Activated naive CD4-positive, alpha-beta T cell treated with anti-CD3 and anti-CD28 coated beads, Interleukin-2, amount 10 ng/mL, durations not matched to agents 7 days and 5 days (primary cell): ENCODE results near the gene TOR1AIP2.

Experiments used
- CTCF ChIA-PET: fragments of 350-600 bp; sonication (Branson Sonifier 250); formaldehyde crosslinking; loops from one replicate; lab custom pipeline; 2021; ENCODE audit warnings: antibody characterized with exemption; lab: Charles Lee
- DNase-seq: peaks from one replicate; pipeline ENCODE4 v3.0.0-alpha.2; 2020
- H3K27ac Mint-ChIP-seq: one replicate; pipeline ENCODE4 v1.8.0; 2021; ENCODE audit warnings: mild to moderate bottlenecking, moderate library complexity, mixed read lengths
- H3K27me3 Mint-ChIP-seq: one replicate; pipeline ENCODE4 v1.8.0; 2021; ENCODE audit warnings: mild to moderate bottlenecking, mixed read lengths
- H3K36me3 Mint-ChIP-seq: one replicate; pipeline ENCODE4 v1.8.0; 2021; ENCODE audit warnings: mixed read lengths
- H3K4me1 Mint-ChIP-seq: one replicate; pipeline ENCODE4 v1.8.0; 2021; ENCODE audit warnings: mixed read lengths
- H3K4me3 Mint-ChIP-seq: one replicate; pipeline ENCODE4 v1.8.0; 2021; ENCODE audit warnings: mild to moderate bottlenecking, moderate library complexity, mixed read lengths
- H3K9me3 Mint-ChIP-seq: one replicate; pipeline ENCODE4 v1.8.0; 2021; ENCODE audit warnings: mixed read lengths

Gene TOR1AIP2

DNA sequence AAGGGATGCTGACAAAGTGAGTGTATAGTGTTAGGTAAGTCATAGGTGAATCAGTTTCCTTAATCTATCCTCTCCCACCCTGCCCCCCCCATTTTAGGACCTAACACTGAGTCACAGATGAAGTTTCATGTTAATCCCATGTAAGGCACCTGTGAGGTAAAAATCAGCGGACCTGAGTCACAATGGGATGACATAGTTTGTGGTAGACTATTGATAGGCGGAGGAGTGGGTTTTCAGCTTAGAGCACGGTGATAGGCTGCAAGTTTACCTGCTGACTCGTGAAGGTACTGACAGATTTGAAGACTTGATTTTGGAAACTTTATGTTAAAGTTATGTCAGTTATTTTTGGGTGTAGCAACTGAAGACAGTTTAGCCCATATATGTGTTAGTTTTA, 6.1 kb upstream of the TOR1AIP2 start:
- Mint-ChIP-seq H3K36me3 (peaks cover 16% of the 10 kb centered on the region), H3K4me1 (peaks cover 51% of the 10 kb centered on the region), H3K9me3 (no peaks in the 10 kb centered on the region), H3K27ac (peak overlapping the region; percentile 100), H3K27me3 (no peaks in the 10 kb centered on the region), H3K4me3 (peak overlapping the region; percentile 94)
- DNase-seq: peak; percentile 76
- CTCF ChIA-PET: interaction anchor here (0.9 to 1.9 kb wide), 2 partner anchors 16 to 71 kb away, joined by 4 to 6 read pairs; partner anchors contain the start of gene CEP350

DNA sequence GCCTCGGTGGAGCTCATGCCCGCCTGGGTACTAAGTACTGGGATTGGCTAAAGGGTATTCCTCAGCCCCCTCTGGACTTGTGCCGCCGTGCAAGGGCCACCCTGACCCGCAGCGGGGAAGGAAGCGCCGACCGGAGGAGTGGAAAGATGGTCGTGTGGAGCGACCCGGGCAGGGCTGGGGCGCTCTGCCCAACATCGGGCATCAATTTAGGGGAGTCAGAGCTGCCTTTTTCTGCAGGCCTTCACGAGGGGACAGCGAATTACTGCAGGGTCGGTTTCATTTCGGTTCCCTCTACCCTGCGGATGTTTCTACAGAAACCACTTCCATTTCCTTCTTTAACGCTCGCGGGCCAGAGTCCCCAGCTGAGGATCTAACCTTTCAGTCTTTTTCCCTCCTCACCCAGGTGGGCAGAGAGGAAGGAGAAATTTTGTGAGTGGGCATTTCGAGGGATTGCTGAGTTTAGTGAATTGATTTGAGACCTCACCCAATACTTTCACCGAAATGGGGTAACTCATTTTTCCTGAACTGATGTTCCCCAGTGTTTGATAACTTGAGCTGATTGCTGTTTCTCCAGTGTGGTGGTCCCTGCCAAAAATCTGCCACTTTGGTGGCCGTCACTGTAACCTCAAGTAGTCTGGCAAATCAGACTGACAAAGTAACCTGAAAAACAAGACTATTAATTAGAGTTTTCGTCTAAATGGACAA, 5.6 kb upstream of the TOR1AIP2 start:
- peaks cover 16% of the 10 kb centered on the region for H3K36me3 Mint-ChIP-seq
- H3K4me1 Mint-ChIP-seq: peaks cover 55% of the 10 kb centered on the region
- DNase-seq: peak; percentile 66
- CTCF ChIA-PET: interaction anchor here (0.9 to 1.9 kb wide), 2 partner anchors 15 to 71 kb away, joined by 4 to 6 read pairs; partner anchors contain the start of gene CEP350
- H3K4me3 Mint-ChIP-seq: peak overlapping the region; percentile 94
- H3K27ac Mint-ChIP-seq: peak overlapping the region; percentile 100
- no peaks in the 10 kb centered on the region for H3K27me3 Mint-ChIP-seq
- no peaks in the 10 kb centered on the region for H3K9me3 Mint-ChIP-seq

- DNase-seq: peak; percentile 98
- Mint-ChIP-seq H3K27ac (peak within 1 kb of the TSS; percentile 100), H3K9me3 (no peaks in the 10 kb centered on the region), H3K27me3 (no peaks in the 10 kb centered on the region), H3K4me3 (peak within 1 kb of the TSS; percentile 94), H3K36me3 (peaks cover 16% of the 10 kb centered on the region), H3K4me1 (peaks cover 56% of the 10 kb centered on the region)
- CTCF ChIA-PET: interaction anchor here (0.9 to 1.9 kb wide), 2 partner anchors 15 to 72 kb away, joined by 4 to 6 read pairs; partner anchors contain the start of gene CEP350
Observed at GRCh38 chr1:179882253-179883039, 4.8 kb upstream of the TOR1AIP2 start, which contains the start of gene TOR1AIP1. Gene TOR1AIP1, plus strand, starts transcription at chr1:179882285. Its CDS starts 218 bp downstream, at chr1:179882503.

DNA sequence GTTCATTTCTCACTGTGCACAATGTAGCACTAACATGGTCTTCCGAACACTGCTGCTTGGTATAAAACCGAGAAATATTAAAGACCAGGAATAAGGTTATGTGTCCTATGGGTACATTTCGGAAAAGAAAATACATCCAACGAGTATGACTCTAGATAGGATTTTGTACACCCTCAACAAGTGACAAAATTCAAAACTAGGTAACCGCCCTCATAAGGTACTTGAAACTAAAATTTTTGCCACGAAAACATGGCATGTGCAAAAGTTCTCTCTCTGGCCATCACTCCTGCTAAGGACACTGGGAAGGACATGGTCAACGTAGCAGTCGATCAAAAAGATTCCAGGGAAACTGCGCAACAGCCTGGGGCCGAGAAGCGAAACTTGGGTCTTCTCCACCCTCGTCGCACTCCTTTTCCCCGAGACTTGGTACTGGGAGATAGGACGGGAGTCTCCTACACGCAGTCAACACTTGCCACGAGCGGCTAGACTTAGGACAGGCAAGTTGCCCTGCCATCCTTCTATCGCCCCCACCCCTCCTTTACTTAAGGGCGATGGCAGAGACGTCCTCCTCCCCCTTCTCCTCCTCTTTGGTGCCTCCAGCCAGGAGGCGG, 4.1 kb upstream of the TOR1AIP2 start:
- peak overlapping the region; percentile 100 for H3K27ac Mint-ChIP-seq
- CTCF ChIA-PET: no interaction called here
- H3K4me1 Mint-ChIP-seq: peaks cover 53% of the 10 kb centered on the region
- no peaks in the 10 kb centered on the region for H3K9me3 Mint-ChIP-seq
- H3K4me3 Mint-ChIP-seq: peak overlapping the region; percentile 94
- peaks cover 15% of the 10 kb centered on the region for H3K36me3 Mint-ChIP-seq
- no peaks in the 10 kb centered on the region for H3K27me3 Mint-ChIP-seq
- no peak for DNase-seq

DNA sequence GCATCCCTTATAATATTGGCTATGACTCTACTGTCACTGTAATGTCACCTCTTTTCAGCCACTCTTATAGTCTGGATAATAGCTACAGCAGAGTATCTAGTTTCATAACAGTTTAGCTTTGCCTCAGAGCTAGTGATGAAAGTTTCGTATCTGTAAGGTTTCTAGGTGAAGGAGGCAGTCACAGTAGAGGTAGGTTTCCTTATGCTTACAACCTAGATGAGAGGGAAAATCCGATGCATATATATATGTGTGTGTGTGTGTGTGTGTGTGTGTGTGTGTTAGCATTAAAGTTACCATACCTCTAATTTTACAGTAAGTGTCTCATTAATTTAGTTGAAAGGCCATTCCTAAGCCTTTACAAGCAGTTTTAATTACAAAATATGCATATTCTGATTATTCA, 2.2 kb upstream of the TOR1AIP2 start:
- CTCF ChIA-PET: interaction anchor here (0.9 to 1.6 kb wide), 2 partner anchors 299 to 622 kb away, joined by 3 to 4 read pairs; partner anchors contain the start of gene ACBD6
- Mint-ChIP-seq H3K4me3 (no peak overlapping the region), H3K4me1 (peaks cover 50% of the 10 kb centered on the region)

DNA sequence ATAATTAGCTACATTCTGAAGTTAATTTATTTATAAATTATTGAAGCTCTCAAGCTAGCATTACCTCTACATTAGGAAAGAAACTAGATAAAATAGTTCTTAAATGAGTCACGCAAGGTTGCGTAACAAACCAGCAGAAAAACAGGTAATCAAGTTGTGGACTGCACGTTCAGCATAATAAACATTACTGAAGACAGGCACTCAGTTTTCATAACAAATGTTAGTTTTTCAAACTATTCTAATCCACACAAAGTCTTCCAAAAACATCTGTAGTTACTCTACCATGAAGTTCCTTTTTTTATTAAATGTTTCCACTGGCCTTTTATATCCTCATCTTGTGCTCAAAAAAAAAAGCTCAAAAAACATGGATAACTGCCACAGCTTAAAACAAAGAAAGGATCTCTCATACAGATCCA, 1.3 kb downstream of the TOR1AIP2 start:
- no peaks in the 10 kb centered on the region for H3K9me3 Mint-ChIP-seq
- H3K4me1 Mint-ChIP-seq: peaks cover 51% of the 10 kb centered on the region
- H3K36me3 Mint-ChIP-seq: peaks cover 27% of the 10 kb centered on the region
- no peak for DNase-seq
- CTCF ChIA-PET: interaction anchor here (0.7 to 3.2 kb wide), 3 partner anchors 9 to 296 kb away, joined by 3 to 15 read pairs (median 5); no protein-coding TSS in a partner anchor
- H3K27ac Mint-ChIP-seq: peak overlapping the region; percentile 81
- no peaks in the 10 kb centered on the region for H3K27me3 Mint-ChIP-seq
- H3K4me3 Mint-ChIP-seq: peak overlapping the region; percentile 94

More for the DNA sequence above, 2.2 kb upstream of the TOR1AIP2 start:
- Mint-ChIP-seq H3K27me3 (no peaks in the 10 kb centered on the region), H3K36me3 (peaks cover 18% of the 10 kb centered on the region), H3K9me3 (no peaks in the 10 kb centered on the region), H3K27ac (no peak overlapping the region)
- no peak for DNase-seq

- Mint-ChIP-seq H3K36me3 (peaks cover 27% of the 10 kb centered on the region), H3K4me1 (peaks cover 49% of the 10 kb centered on the region), H3K9me3 (no peaks in the 10 kb centered on the region), H3K27me3 (no peaks in the 10 kb centered on the region), H3K4me3 (no peak overlapping the region), H3K27ac (no peak overlapping the region)
- DNase-seq: no peak
- CTCF ChIA-PET: interaction anchor here (0.7 to 3.2 kb wide), 4 partner anchors 8 to 296 kb away, joined by 3 to 15 read pairs (median 7); no protein-coding TSS in a partner anchor
Observed at GRCh38 chr1:179875596-179876299, 1.9 kb downstream of the TOR1AIP2 start.

DNA sequence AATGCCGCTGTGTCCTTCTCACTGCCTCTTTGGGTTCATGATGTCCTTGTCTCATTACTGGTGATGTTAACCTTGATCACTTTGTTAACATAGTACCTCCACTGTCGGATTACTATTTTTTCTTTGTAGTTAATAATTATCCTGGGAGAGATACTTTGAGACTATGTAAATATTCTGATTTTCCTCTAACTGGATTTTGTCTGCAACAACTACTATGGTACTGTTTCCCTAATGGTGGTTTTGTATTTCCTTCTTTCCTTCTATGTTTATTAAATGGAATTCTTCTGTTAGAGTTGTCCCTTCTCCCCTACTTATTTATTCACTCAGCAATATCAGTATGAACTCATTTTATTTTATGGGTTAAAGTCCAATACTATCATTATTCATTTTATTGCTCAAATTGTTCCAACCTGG, 4.2 kb downstream of the TOR1AIP2 start:
- H3K4me1 Mint-ChIP-seq: peaks cover 42% of the 10 kb centered on the region
- CTCF ChIA-PET: interaction anchor here (1.9 kb wide), 1 partner anchor 58 kb away, joined by 9 read pairs; no protein-coding TSS in a partner anchor

DNA sequence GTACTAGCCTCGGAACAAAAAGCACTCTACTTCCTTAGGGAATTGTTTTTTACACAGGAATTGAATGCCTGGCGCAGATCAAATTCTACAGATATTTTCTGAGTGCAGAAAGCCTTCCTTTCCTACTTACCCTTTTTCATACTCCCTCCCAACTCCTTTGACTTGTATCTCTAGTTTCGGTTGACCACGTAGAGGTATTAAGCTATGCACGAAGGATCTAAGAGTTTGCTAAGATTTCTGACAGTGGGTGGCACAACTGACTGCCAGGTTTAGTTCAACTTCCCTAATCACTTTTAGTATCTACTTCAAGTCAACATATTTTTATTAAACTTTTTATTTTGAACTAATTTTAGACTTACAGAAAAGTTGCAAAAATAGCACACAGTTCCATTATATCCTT, 5.0 kb downstream of the TOR1AIP2 start:
- Mint-ChIP-seq H3K4me1 (peaks cover 33% of the 10 kb centered on the region), H3K9me3 (no peaks in the 10 kb centered on the region), H3K4me3 (no peak overlapping the region), H3K27me3 (no peaks in the 10 kb centered on the region), H3K27ac (no peak overlapping the region), H3K36me3 (peaks cover 27% of the 10 kb centered on the region)
- CTCF ChIA-PET: no interaction called here
- DNase-seq: no peak

More for the DNA sequence above, 4.2 kb downstream of the TOR1AIP2 start:
- no peak overlapping the region for H3K27ac Mint-ChIP-seq
- no peak for DNase-seq
- H3K27me3 Mint-ChIP-seq: no peaks in the 10 kb centered on the region
- H3K36me3 Mint-ChIP-seq: peaks cover 27% of the 10 kb centered on the region
- H3K4me3 Mint-ChIP-seq: no peak overlapping the region
- no peaks in the 10 kb centered on the region for H3K9me3 Mint-ChIP-seq

DNA sequence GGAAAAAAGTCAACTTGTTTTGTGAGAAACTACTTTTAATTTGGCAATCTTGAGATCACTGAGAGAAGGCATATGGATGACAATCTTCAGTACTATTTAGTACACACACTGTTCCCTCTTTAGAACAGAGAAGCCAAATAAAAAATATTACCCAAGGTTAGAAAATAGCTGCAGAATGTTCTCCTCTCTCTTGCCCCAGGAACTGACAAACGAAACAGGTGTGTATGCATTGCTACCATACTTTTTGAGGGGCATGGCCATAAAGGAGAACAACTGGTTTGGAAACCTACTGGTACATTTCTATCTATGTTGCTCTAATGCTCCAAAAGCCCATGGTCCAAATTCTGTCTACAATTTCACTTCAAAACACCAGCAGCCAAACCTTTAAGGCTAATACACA, 5.7 kb downstream of the TOR1AIP2 start:
- Mint-ChIP-seq H3K27me3 (no peaks in the 10 kb centered on the region), H3K4me3 (no peak overlapping the region), H3K4me1 (peaks cover 31% of the 10 kb centered on the region), H3K9me3 (no peaks in the 10 kb centered on the region), H3K36me3 (peaks cover 27% of the 10 kb centered on the region), H3K27ac (no peak overlapping the region)
- no peak for DNase-seq
- CTCF ChIA-PET: no interaction called here

- H3K27ac Mint-ChIP-seq: no peak overlapping the region
- CTCF ChIA-PET: interaction anchor here (7.1 kb wide), 1 partner anchor 308 kb away, joined by 98 read pairs; no protein-coding TSS in a partner anchor
- H3K4me1 Mint-ChIP-seq: peaks cover 24% of the 10 kb centered on the region
- H3K27me3 Mint-ChIP-seq: no peaks in the 10 kb centered on the region
- H3K36me3 Mint-ChIP-seq: peaks cover 29% of the 10 kb centered on the region
- no peaks in the 10 kb centered on the region for H3K9me3 Mint-ChIP-seq
- no peak for DNase-seq
- no peak overlapping the region for H3K4me3 Mint-ChIP-seq
Observed at GRCh38 chr1:179870870-179871269, 6.7 kb downstream of the TOR1AIP2 start.

DNA sequence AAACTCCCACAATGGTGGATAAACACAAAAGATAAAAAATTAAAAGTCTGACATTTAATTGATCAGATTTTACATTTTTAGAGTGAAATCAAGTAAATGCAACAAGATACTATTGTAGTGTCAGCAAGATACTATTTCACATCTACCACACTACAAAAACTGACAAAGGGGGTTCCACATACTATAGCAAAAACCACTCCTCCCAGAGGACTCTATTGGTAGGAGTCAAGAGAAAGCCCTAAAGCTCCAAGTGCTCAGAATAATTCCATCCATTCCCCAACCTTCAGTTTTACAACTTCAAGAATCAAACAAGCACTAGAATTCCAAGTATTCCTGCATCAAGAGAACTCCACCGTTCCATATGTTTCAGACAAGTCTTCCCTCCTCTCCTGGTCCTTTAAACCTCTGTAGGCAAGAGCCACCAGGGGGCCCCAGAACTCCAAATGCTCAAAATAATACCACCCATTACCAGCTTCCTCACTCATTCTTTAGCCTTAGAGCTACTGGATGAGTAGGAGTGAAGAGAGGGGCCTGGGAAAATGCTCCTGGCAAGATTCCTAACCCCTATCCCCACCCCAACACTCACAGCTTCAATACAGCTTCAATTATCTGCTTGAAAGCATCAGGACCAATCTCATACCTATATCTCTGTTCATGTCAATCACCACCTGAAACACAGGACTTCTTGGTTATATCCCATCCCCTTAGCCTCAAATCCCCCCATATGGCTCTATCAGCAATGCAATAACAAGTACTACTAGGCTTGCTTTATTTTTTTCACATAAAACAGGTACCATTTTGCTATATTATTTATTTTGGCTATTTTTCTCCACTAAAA, 9.9 kb downstream of the TOR1AIP2 start:
- no peaks in the 10 kb centered on the region for H3K9me3 Mint-ChIP-seq
- no peak overlapping the region for H3K4me3 Mint-ChIP-seq
- peaks cover 35% of the 10 kb centered on the region for H3K36me3 Mint-ChIP-seq
- peak; percentile 69 for DNase-seq
- no peaks in the 10 kb centered on the region for H3K27me3 Mint-ChIP-seq
- no peak overlapping the region for H3K27ac Mint-ChIP-seq
- peaks cover 8% of the 10 kb centered on the region for H3K4me1 Mint-ChIP-seq
- CTCF ChIA-PET: interaction anchor here (0.7 to 7.1 kb wide), 14 partner anchors 9 to 346 kb away, joined by 3 to 98 read pairs (median 4); partner anchors contain the start of genes CEP350 and TOR1AIP2
